CD4-positive, alpha-beta T cell (primary cell): ENCODE data around the gene BTN1A1. TPM values are rescaled to one million over a fixed set of nuclear protein-coding genes. Genes with fewer than 3 reads are reported as not detected.

Experiments
- ATAC-seq: fragments of 200-7000 bp; cut with Tn5 transposase; one replicate; pipeline ENCODE4 v1.10.0; 2022; ENCODE audit warnings: mild to moderate bottlenecking; ENCODE audit not compliant: poor library complexity
- CTCF ChIA-PET: fragments of 350-600 bp; sonication (Branson Sonifier 250); formaldehyde crosslinking; loops from one replicate; lab custom pipeline; 2021; ENCODE audit warnings: antibody characterized with exemption, inconsistent platforms; lab: Charles Lee
- POLR2A ChIA-PET: fragments of 350-600 bp; sonication (Branson Sonifier 250); formaldehyde crosslinking; loops from one replicate; lab custom pipeline; 2021; ENCODE audit warnings: antibody characterized with exemption, inconsistent platforms; lab: Charles Lee
- DNase-seq, 14 experiments: peaks; one replicate each; pipeline ENCODE4 v3.0.0-alpha.2; 2013 to 2020; ENCODE audit warnings: mixed read lengths in 2 of 14
- H3K27ac ChIP-seq, 2 donors: one replicate each; pipeline versions ENCODE4 v1.5.1 to v1.7.0; 2013; ENCODE audit warnings: low read length in 2 of 2, low read depth in 1 of 2, mild to moderate bottlenecking in 1 of 2
- H3K27me3 ChIP-seq, 2 experiments: 1 replicate in 1 of 2; 2 replicates in 1 of 2; pipeline versions ENCODE4 v1.6.1 to v1.7.0; 2013; ENCODE audit warnings: low read length in 2 of 2, control low read depth in 1 of 2, mild to moderate bottlenecking in 1 of 2, moderate library complexity in 1 of 2; ENCODE audit not compliant: insufficient read depth in 2 of 2, control insufficient read depth in 1 of 2
- H3K36me3 ChIP-seq: one replicate; pipeline ENCODE4 v1.6.1; 2013; ENCODE audit warnings: low read length, control low read depth; ENCODE audit not compliant: insufficient read depth
- H3K4me1 ChIP-seq: one replicate; pipeline ENCODE4 v1.6.1; 2013; ENCODE audit warnings: low read length, control low read depth; ENCODE audit not compliant: insufficient read depth
- H3K4me3 ChIP-seq: one replicate; pipeline ENCODE4 v1.5.1; 2013; ENCODE audit warnings: mild to moderate bottlenecking, low read length, moderate library complexity
- H3K9me3 ChIP-seq, 2 experiments: 1 replicate in 1 of 2; 2 replicates in 1 of 2; pipeline versions ENCODE4 v1.6.1 to v1.7.0; 2013; ENCODE audit warnings: low read length in 2 of 2, mild to moderate bottlenecking in 2 of 2, control low read depth in 1 of 2, moderate library complexity in 1 of 2; ENCODE audit not compliant: control insufficient read depth in 1 of 2, insufficient read depth in 1 of 2
- H3K27ac Mint-ChIP-seq: one replicate; pipeline ENCODE4 v1.8.0; 2020; ENCODE audit warnings: mixed read lengths
- H3K27me3 Mint-ChIP-seq: one replicate; pipeline ENCODE4 v1.8.0; 2021; ENCODE audit warnings: mixed read lengths
- H3K36me3 Mint-ChIP-seq: one replicate; pipeline ENCODE4 v1.8.0; 2021; ENCODE audit warnings: low read depth, mixed read lengths
- H3K4me1 Mint-ChIP-seq: one replicate; pipeline ENCODE4 v1.8.0; 2021; ENCODE audit warnings: low read depth, mixed read lengths
- H3K4me3 Mint-ChIP-seq: one replicate; pipeline ENCODE4 v1.8.0; 2020; ENCODE audit warnings: mild to moderate bottlenecking, mixed read lengths
- H3K9me3 Mint-ChIP-seq: one replicate; pipeline ENCODE4 v1.8.0; 2020; ENCODE audit warnings: mixed read lengths
- CTCF ChIP-seq: fragments of 200-600 bp; IDR thresholded peaks from one replicate; pipeline ENCODE4 v1.8.0; 2022; ENCODE audit warnings: antibody characterized with exemption, mild to moderate bottlenecking
- intact Hi-C, 2 experiments: fragments of 100-400 bp; cut with DNase I in 1 of 2; cut with micrococcal nuclease in 1 of 2; formaldehyde crosslinking; loops; one replicate each; pipeline versions ENCODE4 v1.15.1 to v1.9.0; 2023 to 2025; cut with DNase I, micrococcal nuclease
- total RNA-seq, 174 experiments: library from RNA in 2 of 174; stranded (reverse) in 2 of 174; gene quantifications; one replicate each; pipeline ENCODE4 v1.2.3 and lab custom pipeline; 2021 to 2026

The BTN1A1 gene
- total RNA-seq, 2 experiments from 2014 or later: not detected

- no peaks in the 10 kb centered on the region for H3K9me3 ChIP-seq
- H3K27ac ChIP-seq: no peak overlapping the region
- Mint-ChIP-seq H3K27me3 (no peaks in the 10 kb centered on the region), H3K9me3 (no peaks in the 10 kb centered on the region), H3K27ac (peak overlapping the region; percentile 67), H3K4me1 (peaks cover 41% of the 10 kb centered on the region), H3K4me3 (peak overlapping the region; percentile 26), H3K36me3 (peaks cover 58% of the 10 kb centered on the region)
- intact Hi-C loops: loop anchor here (5.0 kb wide), 2 partner anchors 53 to 82 kb away; partner anchors contain the start of genes BTN3A1 (in 1 of the 2) and HMGN4 (in 1 of the 2)
- DNase-seq (no peak), ATAC-seq (no peak)
- CTCF ChIA-PET: interaction anchor here (0.8 kb wide), 1 partner anchor 16 kb away, joined by 3 read pairs; the partner anchor contains the start of gene BTN3A3
- no peaks in the 10 kb centered on the region for H3K27me3 ChIP-seq
- POLR2A ChIA-PET: interaction anchor here (0.7 to 6.1 kb wide), 2 partner anchors 9 to 18 kb away, joined by 3 to 31 read pairs; no protein-coding TSS in a partner anchor
- TF ChIP-seq CTCF: no peak
- H3K36me3 ChIP-seq: peaks cover 42% of the 10 kb centered on the region
- H3K4me3 ChIP-seq: no peak overlapping the region
- H3K4me1 ChIP-seq: peaks cover 24% of the 10 kb centered on the region
Measured at GRCh38 chr6:26455357-26455970, 44.6 kb upstream of the BTN1A1 start.

GRCh38 chr6:26457264-26457805 is 42.8 kb upstream of the BTN1A1 start:
- CTCF ChIA-PET: no interaction called here
- peak overlapping the region; percentile 92 for H3K27ac Mint-ChIP-seq
- H3K4me1 Mint-ChIP-seq: peaks cover 57% of the 10 kb centered on the region
- Histone ChIP-seq H3K27ac (peak overlapping the region; percentile 73 to 91), H3K27me3 (no peaks in the 10 kb centered on the region), H3K4me3 (peak overlapping the region; percentile 91), H3K9me3 (no peaks in the 10 kb centered on the region), H3K36me3 (peaks cover 40% of the 10 kb centered on the region), H3K4me1 (peaks cover 43% of the 10 kb centered on the region)
- intact Hi-C loops: loop anchor here (1.0 to 5.0 kb wide), 4 partner anchors 15 to 241 kb away; partner anchors contain the start of genes BTN3A1 (in 1 of the 2) and HMGN4 (in 1 of the 2)
- no peaks in the 10 kb centered on the region for H3K27me3 Mint-ChIP-seq
- POLR2A ChIA-PET: interaction anchor here (0.5 to 6.1 kb wide), 2 partner anchors 16 to 185 kb away, joined by 4 to 31 read pairs; a partner anchor contains a TSS
- DNase-seq (no peak), ATAC-seq (peak; percentile 13)
- TF ChIP-seq CTCF: no peak
- H3K9me3 Mint-ChIP-seq: no peaks in the 10 kb centered on the region
- peak overlapping the region; percentile 98 for H3K4me3 Mint-ChIP-seq
- peaks cover 56% of the 10 kb centered on the region for H3K36me3 Mint-ChIP-seq

- peak; percentile 97 for ATAC-seq
- peaks cover 64% of the 10 kb centered on the region for H3K4me1 Mint-ChIP-seq
- Histone ChIP-seq H3K9me3 (no peaks in the 10 kb centered on the region), H3K27me3 (no peaks in the 10 kb centered on the region), H3K27ac (peak within 1 kb of the TSS; percentile 73 to 91), H3K4me1 (peaks cover 44% of the 10 kb centered on the region), H3K36me3 (peaks cover 46% of the 10 kb centered on the region), H3K4me3 (peak within 1 kb of the TSS; percentile 91)
- peak; percentile 30 to 91 (median 52) for DNase-seq
- H3K27me3 Mint-ChIP-seq: no peaks in the 10 kb centered on the region
- peak within 1 kb of the TSS; percentile 98 for H3K4me3 Mint-ChIP-seq
- H3K27ac Mint-ChIP-seq: peak within 1 kb of the TSS; percentile 92
- POLR2A ChIA-PET: interaction anchor here (0.5 to 6.1 kb wide), 2 partner anchors 16 to 185 kb away, joined by 4 to 31 read pairs; a partner anchor contains a TSS
- no peaks in the 10 kb centered on the region for H3K9me3 Mint-ChIP-seq
- no peak for TF ChIP-seq CTCF
- CTCF ChIA-PET: no interaction called here
- peaks cover 58% of the 10 kb centered on the region for H3K36me3 Mint-ChIP-seq
- intact Hi-C loops: loop anchor here (1.0 to 5.0 kb wide), 4 partner anchors 15 to 242 kb away; partner anchors contain the start of genes BTN3A1 (in 1 of the 2) and HMGN4 (in 1 of the 2)
Measured at GRCh38 chr6:26457806-26458688, 42.1 kb upstream of the BTN1A1 start, which contains the start of gene BTN2A1. BTN2A1 (plus strand) TSS chr6:26457955; CDS start chr6:26458637, 682 bp downstream.
